ENCODE measurements around the gene FRMPD4. TPM values are rescaled to one million over a fixed set of nuclear protein-coding genes. Genes with fewer than 3 reads are reported as not detected.

The FRMPD4 gene
- total RNA-seq, 1 experiment from 2014 or later = 0.24 TPM

- TF ChIP-seq, protein P1, sequence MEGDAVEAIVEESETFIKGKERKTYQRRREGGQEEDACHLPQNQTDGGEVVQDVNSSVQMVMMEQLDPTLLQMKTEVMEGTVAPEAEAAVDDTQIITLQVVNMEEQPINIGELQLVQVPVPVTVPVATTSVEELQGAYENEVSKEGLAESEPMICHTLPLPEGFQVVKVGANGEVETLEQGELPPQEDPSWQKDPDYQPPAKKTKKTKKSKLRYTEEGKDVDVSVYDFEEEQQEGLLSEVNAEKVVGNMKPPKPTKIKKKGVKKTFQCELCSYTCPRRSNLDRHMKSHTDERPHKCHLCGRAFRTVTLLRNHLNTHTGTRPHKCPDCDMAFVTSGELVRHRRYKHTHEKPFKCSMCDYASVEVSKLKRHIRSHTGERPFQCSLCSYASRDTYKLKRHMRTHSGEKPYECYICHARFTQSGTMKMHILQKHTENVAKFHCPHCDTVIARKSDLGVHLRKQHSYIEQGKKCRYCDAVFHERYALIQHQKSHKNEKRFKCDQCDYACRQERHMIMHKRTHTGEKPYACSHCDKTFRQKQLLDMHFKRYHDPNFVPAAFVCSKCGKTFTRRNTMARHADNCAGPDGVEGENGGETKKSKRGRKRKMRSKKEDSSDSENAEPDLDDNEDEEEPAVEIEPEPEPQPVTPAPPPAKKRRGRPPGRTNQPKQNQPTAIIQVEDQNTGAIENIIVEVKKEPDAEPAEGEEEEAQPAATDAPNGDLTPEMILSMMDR (conservative IDR thresholded peaks at IDR 0.05) = no peak
- WGBS (ENCODE audit: extremely low coverage, insufficient read length, low lambda C conversion rate) = no CpG with 5 or more reads among the region's 2 CpGs
- no peak overlapping the region for H3K56ac ChIP-seq (ENCODE audit: insufficient read length, low read depth, low read length)
- Mint-ChIP-seq H3K4me1 (no peaks in the 10 kb centered on the region), H3K27ac (no peak overlapping the region), H3K36me3 (ENCODE audit: insufficient read depth in 1 of 3, low read depth in 3 of 3) (peaks cover 0 to 4% (median 3%) of the 10 kb centered on the region in 3 experiments; a peak in 3 of 7 replicates), H3K4me3 (no peak overlapping the region), H3K27me3 (ENCODE audit: low read depth) (no peaks in the 10 kb centered on the region), H3K9me3 (peaks cover 74 to 85% of the 10 kb centered on the region in 2 experiments)
- no peak overlapping the region for H3K18ac ChIP-seq (ENCODE audit: insufficient read length, low read depth, low read length)
- H3K9me3 ChIP-seq (ENCODE audit: control insufficient read depth, low read depth, low read length) = peaks cover 13% of the 10 kb centered on the region
- no peak overlapping the region for H2BK5ac ChIP-seq (ENCODE audit: insufficient read length, low read length)
- H4K91ac ChIP-seq (ENCODE audit: insufficient read length, low read depth, low read length) = no peak overlapping the region
- H3K4me2 ChIP-seq (ENCODE audit: insufficient read depth, insufficient read length, low read length) = no peak overlapping the region
- no peaks in the 10 kb centered on the region for H3K79me2 ChIP-seq (ENCODE audit: insufficient read depth, low read length)
- no peak overlapping the region for H2BK12ac ChIP-seq (ENCODE audit: insufficient read length, low read depth, low read length)
- no peak overlapping the region for H2AFZ ChIP-seq (ENCODE audit: low read length)
- no peak overlapping the region for H4K8ac ChIP-seq (replicated peaks; ENCODE audit: insufficient read length, low read depth, low read length)
- no peak overlapping the region for H4K5ac ChIP-seq (ENCODE audit: insufficient read length, low read depth, low read length)
- no peak overlapping the region for H3K9ac ChIP-seq (ENCODE audit: extremely low read depth, insufficient read length, low read length)
- H3K14ac ChIP-seq (ENCODE audit: insufficient read depth, low read length) = no peak overlapping the region
- H2BK20ac ChIP-seq (ENCODE audit: low read depth, low read length, poor library complexity, severe bottlenecking) = no peak overlapping the region
- no peaks in the 10 kb centered on the region for H3K4me1 ChIP-seq (ENCODE audit: insufficient read depth, low read length)
- no peaks in the 10 kb centered on the region for H3K27me3 ChIP-seq (ENCODE audit: insufficient read depth, low read length)
- H3K27ac ChIP-seq (ENCODE audit: insufficient read length, low read depth, low read length) = no peak overlapping the region
- H3K23me2 ChIP-seq (ENCODE audit: insufficient read length, low read depth, low read length, poor library complexity, severe bottlenecking) = no peaks in the 10 kb centered on the region
- no peaks in the 10 kb centered on the region for H3K79me1 ChIP-seq (ENCODE audit: insufficient read depth, low read depth, low read length, poor library complexity, severe bottlenecking)
- no peak overlapping the region for H3K23ac ChIP-seq (ENCODE audit: insufficient read length, low read depth, low read length)
- DNase-seq = no peak
- H4K20me1 ChIP-seq (ENCODE audit: control insufficient read depth, insufficient read depth, insufficient read length) = no peaks in the 10 kb centered on the region
- no peak overlapping the region for H2BK120ac ChIP-seq (ENCODE audit: low read depth, low read length, poor library complexity, severe bottlenecking)
- H2BK15ac ChIP-seq (ENCODE audit: low read depth, low read length) = no peak overlapping the region
- H3T11ph ChIP-seq (ENCODE audit: low read length) = no peak overlapping the region
- no peak overlapping the region for H2AK5ac ChIP-seq (ENCODE audit: insufficient read length, low read length)
- H3K4ac ChIP-seq (ENCODE audit: low read depth, low read length) = no peak overlapping the region
Observed at GRCh38 chrX:12673487-12673886, 535.2 kb downstream of the FRMPD4 start.

All from H9 (cell line).